Measurements from ENCODE around the gene CYTH1.
A peak's percentile ranks its signal among the peaks of the same experiment; 100 is the strongest.

CYTH1 gene

GRCh38 chr17:78648293-78648692 lies 133.8 kb downstream of the CYTH1 start:
- no peak for DNase-seq (ENCODE audit: low read depth in 2 of 2)

- DNase-seq (ENCODE audit: low read depth in 2 of 2): no peak
Measured at GRCh38 chr17:78647032-78647431, 135.0 kb downstream of the CYTH1 start.

- DNase-seq (ENCODE audit: low read depth in 2 of 2): peak; percentile 50 to 54
Measured at GRCh38 chr17:78645421-78646295, 136.4 kb downstream of the CYTH1 start.

- DNase-seq (ENCODE audit: low read depth in 2 of 2): no peak
Measured at GRCh38 chr17:78644931-78645351, 137.1 kb downstream of the CYTH1 start.

- DNase-seq (ENCODE audit: low read depth in 2 of 2): no peak
Measured at GRCh38 chr17:78644224-78644623, 137.8 kb downstream of the CYTH1 start.

- DNase-seq (ENCODE audit: low read depth in 2 of 2): no peak
Measured at GRCh38 chr17:78643326-78643725, 138.7 kb downstream of the CYTH1 start.

GRCh38 chr17:78642707-78643106 lies 139.4 kb downstream of the CYTH1 start:
- DNase-seq (ENCODE audit: low read depth in 2 of 2): no peak

GRCh38 chr17:78641666-78642065 lies 140.4 kb downstream of the CYTH1 start:
- no peak for DNase-seq (ENCODE audit: low read depth in 2 of 2)

GRCh38 chr17:78641243-78641642 lies 140.8 kb downstream of the CYTH1 start:
- DNase-seq (ENCODE audit: low read depth in 2 of 2): no peak

- no peak for DNase-seq (ENCODE audit: low read depth in 2 of 2)
Measured at GRCh38 chr17:78640700-78641099, 141.4 kb downstream of the CYTH1 start.

GRCh38 chr17:78637643-78638420 lies 144.2 kb downstream of the CYTH1 start:
- no peak for DNase-seq (ENCODE audit: low read depth in 2 of 2)

- no peak for DNase-seq (ENCODE audit: low read depth in 2 of 2)
Measured at GRCh38 chr17:78637146-78637545, 144.9 kb downstream of the CYTH1 start.

GRCh38 chr17:78634154-78634553 lies 147.9 kb downstream of the CYTH1 start:
- no peak for DNase-seq (ENCODE audit: low read depth in 2 of 2)

GRCh38 chr17:78629436-78629995 lies 152.6 kb downstream of the CYTH1 start:
- no peak for DNase-seq (ENCODE audit: low read depth in 2 of 2)

GRCh38 chr17:78628547-78629435 lies 153.3 kb downstream of the CYTH1 start:
- no peak for DNase-seq (ENCODE audit: low read depth in 2 of 2)

GRCh38 chr17:78624324-78625151 lies 157.5 kb downstream of the CYTH1 start:
- DNase-seq (ENCODE audit: low read depth in 2 of 2): no peak

All from stimulated activated CD4-positive, alpha-beta T cell treated with anti-CD3 and anti-CD28 coated beads, Interleukin-1b, Interleukin-23, amount 100 ng/mL, for 4 hours (primary cell).